SK-N-SH treated with all-trans-retinoic acid at 6 μM for 48 hours (cell line): ENCODE data around the gene FGF14.

Experiments
- ARNTL ChIP-seq: fragments of 450-650 bp; formaldehyde crosslinking; IDR thresholded peaks from 2 replicates; pipeline ENCODE4 v1.5.0; 2020; ENCODE audit warnings: low read depth, mild to moderate bottlenecking, moderate library complexity, borderline replicate concordance
- CREB5 ChIP-seq: fragments of 250-450 bp; sonication (Bioruptor Pico); IDR thresholded peaks from 2 replicates; pipeline ENCODE4 v1.5.1; 2020; ENCODE audit warnings: low read depth, mild to moderate bottlenecking, moderate library complexity
- CSDC2 ChIP-seq: fragments of 250-450 bp; sonication (Bioruptor Pico); IDR thresholded peaks from 2 replicates; pipeline ENCODE4 v1.5.0; 2020; ENCODE audit warnings: mild to moderate bottlenecking, moderate library complexity
- CSRNP3 ChIP-seq: fragments of 250-450 bp; sonication (Bioruptor Pico); IDR thresholded peaks from 2 replicates; pipeline ENCODE4 v1.5.1; 2021; ENCODE audit warnings: mild to moderate bottlenecking, moderate library complexity
- GLIS3 ChIP-seq: fragments of 250-450 bp; sonication (Bioruptor Pico); IDR thresholded peaks from 2 replicates; pipeline ENCODE4 v1.5.0; 2020; ENCODE audit warnings: mild to moderate bottlenecking, moderate library complexity
- PATZ1 ChIP-seq: fragments of 250-450 bp; sonication (Bioruptor Pico); IDR thresholded peaks from 2 replicates; pipeline ENCODE4 v1.8.0; 2020; ENCODE audit warnings: mild to moderate bottlenecking, moderate library complexity, borderline replicate concordance
- PPARA ChIP-seq: fragments of 250-450 bp; sonication (Bioruptor Pico); IDR thresholded peaks from 2 replicates; pipeline ENCODE4 v1.5.0; 2020; ENCODE audit warnings: mild to moderate bottlenecking, borderline replicate concordance
- RARB ChIP-seq: fragments of 250-450 bp; sonication (Bioruptor Pico); IDR thresholded peaks from 2 replicates; pipeline ENCODE4 v1.8.0; 2021; ENCODE audit warnings: mild to moderate bottlenecking, moderate library complexity
- TCF4 ChIP-seq: fragments of 250-450 bp; sonication (Bioruptor Pico); IDR thresholded peaks from 2 replicates; pipeline ENCODE4 v1.8.0; 2021; ENCODE audit warnings: mild to moderate bottlenecking, moderate library complexity, borderline replicate concordance
- TSHZ2 ChIP-seq: fragments of 250-450 bp; sonication (Bioruptor Pico); IDR thresholded peaks from 2 replicates; pipeline ENCODE4 v1.5.0; 2020; ENCODE audit warnings: mild to moderate bottlenecking, moderate library complexity
- ZFP3 ChIP-seq: fragments of 250-450 bp; sonication (Bioruptor Pico); IDR thresholded peaks from 2 replicates; pipeline ENCODE4 v1.5.0; 2020; ENCODE audit warnings: mild to moderate bottlenecking, moderate library complexity
- ZFP30 ChIP-seq: fragments of 450-650 bp; formaldehyde crosslinking; IDR thresholded peaks from 2 replicates; pipeline ENCODE4 v1.5.0; 2022; ENCODE audit warnings: mild to moderate bottlenecking, moderate library complexity

GRCh38 chr13:102128216-102128810 is 273.5 kb downstream of the FGF14 start:
- TF ChIP-seq ZFP3 (CRISPR knock-in tag) (no peak), TSHZ2 (CRISPR knock-in tag) (no peak), CSRNP3 (CRISPR knock-in tag) (no peak), ARNTL (CRISPR knock-in tag) (no peak), CSDC2 (CRISPR knock-in tag) (no peak), CREB5 (CRISPR knock-in tag) (no peak), PPARA (CRISPR knock-in tag) (no peak), TCF4 (CRISPR knock-in tag) (no peak), GLIS3 (CRISPR knock-in tag) (no peak), PATZ1 (CRISPR knock-in tag) (no peak), RARB (CRISPR knock-in tag) (no peak), ZFP30 (CRISPR knock-in tag) (no peak)
